ENCODE data around the gene SMAGP. TPM values are rescaled to one million over a fixed set of nuclear protein-coding genes. Genes with fewer than 3 reads are reported as not detected.
A peak's percentile ranks its signal among the peaks of the same experiment; 100 is the strongest.

SMAGP gene
- total RNA-seq, 1 donor from 2014 or later = 167 TPM

DNA sequence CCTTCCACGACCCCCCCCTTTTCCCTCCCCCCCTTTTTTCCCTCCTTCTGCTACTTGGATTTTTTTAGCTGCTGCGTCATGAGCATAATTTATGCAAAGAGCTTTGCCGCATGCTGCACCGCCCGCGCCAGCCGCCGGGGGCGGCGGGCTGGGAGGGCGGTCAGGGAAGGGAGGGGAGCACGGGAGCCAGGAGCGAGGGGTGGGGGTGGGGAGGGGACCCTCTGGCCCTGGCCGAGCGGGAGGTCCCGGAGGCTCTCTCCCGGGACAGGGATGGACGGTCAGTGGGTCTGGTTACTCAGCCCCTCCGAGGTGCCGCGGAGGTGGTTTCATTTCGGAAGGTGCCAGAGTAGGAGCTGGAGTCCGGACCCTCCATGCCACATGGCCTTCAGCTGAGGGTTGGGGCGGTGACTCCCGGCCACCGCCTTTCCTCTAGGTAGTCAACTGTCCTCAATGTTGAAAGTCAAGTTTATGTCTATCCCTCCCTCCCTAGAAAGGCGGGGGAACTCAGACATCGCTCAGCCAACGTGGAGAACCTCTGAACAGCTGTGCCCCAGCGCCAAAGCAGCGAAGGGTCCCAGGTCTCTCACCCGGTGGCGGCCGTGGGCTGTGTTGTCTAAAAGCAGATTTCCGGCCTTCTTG lies 52.1 kb downstream of the SMAGP start, which contains the start of gene POU6F1:
TSS of gene POU6F1 (minus strand) at position 95 of the 639 bp plus-strand sequence. CDS start 11,226 bp downstream, outside the sequence.
- Mint-ChIP-seq H3K36me3 (ENCODE audit: low read depth, unreplicated experiment) (no peaks in the 10 kb centered on the region), H3K4me3 (ENCODE audit: unreplicated experiment) (peak within 1 kb of the TSS; percentile 70), H3K9me3 (ENCODE audit: unreplicated experiment) (no peaks in the 10 kb centered on the region), H3K27ac (ENCODE audit: unreplicated experiment) (peak within 1 kb of the TSS; percentile 33), H3K4me1 (ENCODE audit: unreplicated experiment) (peaks cover 11% of the 10 kb centered on the region), H3K27me3 (ENCODE audit: unreplicated experiment) (peaks cover 6% of the 10 kb centered on the region)
- peak; percentile 75 for DNase-seq (ENCODE audit: low spot score)
- TF ChIP-seq, protein P1, sequence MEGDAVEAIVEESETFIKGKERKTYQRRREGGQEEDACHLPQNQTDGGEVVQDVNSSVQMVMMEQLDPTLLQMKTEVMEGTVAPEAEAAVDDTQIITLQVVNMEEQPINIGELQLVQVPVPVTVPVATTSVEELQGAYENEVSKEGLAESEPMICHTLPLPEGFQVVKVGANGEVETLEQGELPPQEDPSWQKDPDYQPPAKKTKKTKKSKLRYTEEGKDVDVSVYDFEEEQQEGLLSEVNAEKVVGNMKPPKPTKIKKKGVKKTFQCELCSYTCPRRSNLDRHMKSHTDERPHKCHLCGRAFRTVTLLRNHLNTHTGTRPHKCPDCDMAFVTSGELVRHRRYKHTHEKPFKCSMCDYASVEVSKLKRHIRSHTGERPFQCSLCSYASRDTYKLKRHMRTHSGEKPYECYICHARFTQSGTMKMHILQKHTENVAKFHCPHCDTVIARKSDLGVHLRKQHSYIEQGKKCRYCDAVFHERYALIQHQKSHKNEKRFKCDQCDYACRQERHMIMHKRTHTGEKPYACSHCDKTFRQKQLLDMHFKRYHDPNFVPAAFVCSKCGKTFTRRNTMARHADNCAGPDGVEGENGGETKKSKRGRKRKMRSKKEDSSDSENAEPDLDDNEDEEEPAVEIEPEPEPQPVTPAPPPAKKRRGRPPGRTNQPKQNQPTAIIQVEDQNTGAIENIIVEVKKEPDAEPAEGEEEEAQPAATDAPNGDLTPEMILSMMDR (IDR thresholded peaks at IDR 0.05; ENCODE audit: unreplicated experiment) = peak; percentile 76

DNA sequence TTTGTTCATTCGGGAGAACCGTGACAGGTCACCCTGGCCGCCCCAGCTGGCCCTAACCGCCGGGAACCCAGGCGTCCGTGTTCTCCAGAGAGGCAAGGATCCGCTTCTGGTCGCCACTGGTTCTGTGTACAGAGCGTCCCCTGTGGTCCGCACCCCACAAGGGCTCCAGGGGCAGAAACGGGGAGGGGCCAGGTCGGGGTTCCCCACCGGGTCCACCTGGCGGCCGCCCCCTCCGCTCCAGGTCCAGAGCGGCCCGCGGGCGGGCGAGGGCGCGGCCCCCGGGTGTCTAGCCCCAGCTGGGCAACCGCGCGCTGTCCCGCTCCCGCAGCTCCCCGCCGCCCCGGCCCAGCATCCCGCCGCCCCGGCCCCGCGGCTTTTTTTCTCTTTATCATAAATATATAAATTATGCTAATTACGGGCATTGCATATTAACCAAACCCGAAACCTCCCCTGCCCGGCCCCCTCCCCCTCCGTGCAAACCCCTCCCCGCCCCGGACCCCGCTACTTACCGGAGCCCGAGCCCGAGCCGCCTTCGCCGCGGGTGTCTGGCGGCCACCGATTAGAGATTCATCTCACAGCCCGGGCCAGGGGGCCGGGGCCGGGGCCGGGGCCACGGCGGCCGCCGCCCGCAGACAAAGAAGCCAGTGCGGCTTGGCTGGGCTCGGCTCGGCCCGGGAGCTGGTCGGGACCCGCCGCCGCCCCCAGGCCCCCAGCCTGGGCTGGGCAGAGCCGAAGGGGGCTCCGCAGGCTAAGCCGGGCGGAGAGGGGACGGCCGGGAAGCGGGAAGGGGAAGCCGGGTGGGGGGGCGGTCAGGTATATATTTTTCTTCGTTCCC lies 52.9 kb downstream of the SMAGP start:
- TF ChIP-seq, protein P1 (IDR thresholded peaks at IDR 0.05; ENCODE audit: unreplicated experiment) = peak; percentile 4
- peak overlapping the region; percentile 70 for H3K4me3 Mint-ChIP-seq (ENCODE audit: unreplicated experiment)
- peaks cover 11% of the 10 kb centered on the region for H3K4me1 Mint-ChIP-seq (ENCODE audit: unreplicated experiment)
- H3K9me3 Mint-ChIP-seq (ENCODE audit: unreplicated experiment) = no peaks in the 10 kb centered on the region
- no peaks in the 10 kb centered on the region for H3K36me3 Mint-ChIP-seq (ENCODE audit: low read depth, unreplicated experiment)
- peak; percentile 45 for DNase-seq (ENCODE audit: low spot score)
- no peak overlapping the region for H3K27ac Mint-ChIP-seq (ENCODE audit: unreplicated experiment)
- H3K27me3 Mint-ChIP-seq (ENCODE audit: unreplicated experiment) = peaks cover 6% of the 10 kb centered on the region

GRCh38 chr12:51216642-51217041 lies 53.6 kb downstream of the SMAGP start:
- H3K27ac Mint-ChIP-seq (ENCODE audit: unreplicated experiment) = peak overlapping the region; percentile 65
- TF ChIP-seq, protein P1 (IDR thresholded peaks at IDR 0.05; ENCODE audit: unreplicated experiment) = no peak
- peak overlapping the region; percentile 78 for H3K4me3 Mint-ChIP-seq (ENCODE audit: unreplicated experiment)
- no peaks in the 10 kb centered on the region for H3K36me3 Mint-ChIP-seq (ENCODE audit: low read depth, unreplicated experiment)
- no peaks in the 10 kb centered on the region for H3K9me3 Mint-ChIP-seq (ENCODE audit: unreplicated experiment)
- peaks cover 11% of the 10 kb centered on the region for H3K4me1 Mint-ChIP-seq (ENCODE audit: unreplicated experiment)
- DNase-seq (ENCODE audit: low spot score) = no peak
- peaks cover 6% of the 10 kb centered on the region for H3K27me3 Mint-ChIP-seq (ENCODE audit: unreplicated experiment)

GRCh38 chr12:51214895-51215294 lies 55.3 kb downstream of the SMAGP start:
- Mint-ChIP-seq H3K27ac (ENCODE audit: unreplicated experiment) (no peak overlapping the region), H3K4me1 (ENCODE audit: unreplicated experiment) (peaks cover 11% of the 10 kb centered on the region), H3K9me3 (ENCODE audit: unreplicated experiment) (no peaks in the 10 kb centered on the region), H3K36me3 (ENCODE audit: low read depth, unreplicated experiment) (no peaks in the 10 kb centered on the region), H3K27me3 (ENCODE audit: unreplicated experiment) (peaks cover 4% of the 10 kb centered on the region), H3K4me3 (ENCODE audit: unreplicated experiment) (no peak overlapping the region)
- no peak for DNase-seq (ENCODE audit: low spot score)
- TF ChIP-seq, protein P1 (IDR thresholded peaks at IDR 0.05; ENCODE audit: unreplicated experiment) = no peak

All from endothelial cell (in vitro differentiated cells).